Right lobe of liver (tissue), 4 donors: ENCODE results near the gene CHI3L2.

Source experiments
- CTCF ChIP-seq, 4 donors: fragments of 200-600 bp in 3 of 4; fragments of 450-650 bp in 1 of 4; IDR thresholded peaks; one replicate each; pipeline versions ENCODE4 v1.5.1 to v1.8.0; 2016 to 2022; ENCODE audit warnings: antibody characterized with exemption in 4 of 4, mild to moderate bottlenecking in 2 of 4
- POLR2A ChIP-seq: fragments of 450-650 bp; IDR thresholded peaks from one replicate; pipeline ENCODE4 v1.6.1; 2017; ENCODE audit warnings: antibody characterized with exemption, mild to moderate bottlenecking
- donor health status: DM: no; HTN: no; CAD: no.
- donor health status: DM: no; HTN: no; CAD: no.
- donor health status: DM: no; HTN: yes; CAD: no.

- TF ChIP-seq CTCF (IDR thresholded peaks at IDR 0.05) (no peak), POLR2A (no peak)
Measured at GRCh38 chr1:111225091-111225490, 2.4 kb upstream of the CHI3L2 start.
